OCI-LY7 (cell line): ENCODE measurements around the gene SRSF4.
"Not testable (repeated sequence)": the region's sequence is repeated elsewhere in the genome, so short reads cannot be mapped to it uniquely, and the experiment has no call there.

Experiments used
- CTCF ChIP-seq: fragments of 200-600 bp; sonication (generic); conservative IDR thresholded peaks from 2 replicates; pipeline ENCODE4 v1.5.1; 2014; ENCODE audit warnings: mild to moderate bottlenecking, antibody characterized with exemption, low read length, moderate library complexity, mixed read lengths
- EZH2phosphoT487 ChIP-seq: fragments of 200-600 bp; sonication (generic); IDR thresholded peaks from 2 replicates; pipeline ENCODE4 v1.6.1; 2018; ENCODE audit warnings: low read depth, borderline replicate concordance, mild to moderate bottlenecking, mixed run types, antibody characterized with exemption, low read length, moderate library complexity, mixed read lengths

- not testable (repeated sequence) for TF ChIP-seq CTCF, EZH2phosphoT487
Measured at GRCh38 chr1:29222260-29222659, 40.6 kb upstream of the SRSF4 start.
